HFF-Myc (cell line): ENCODE results near the gene DISC1.

Experiments used
- DNase-seq: peaks from one replicate; pipeline ENCODE4 v3.0.0-alpha.2; 2011; ENCODE audit warnings: low read depth; ENCODE audit errors: extremely low read depth
- H3K4me3 ChIP-seq: replicated peaks from 2 replicates; pipeline ENCODE4 v1.5.1; 2011; ENCODE audit warnings: low read depth, mild to moderate bottlenecking, control low read depth, low read length
- CTCF ChIP-seq: IDR thresholded peaks from 2 replicates; pipeline ENCODE4 v1.5.1; 2012; ENCODE audit warnings: mild to moderate bottlenecking, low read depth, low read length, control low read depth; ENCODE audit errors: missing control alignments

Gene DISC1

DNA sequence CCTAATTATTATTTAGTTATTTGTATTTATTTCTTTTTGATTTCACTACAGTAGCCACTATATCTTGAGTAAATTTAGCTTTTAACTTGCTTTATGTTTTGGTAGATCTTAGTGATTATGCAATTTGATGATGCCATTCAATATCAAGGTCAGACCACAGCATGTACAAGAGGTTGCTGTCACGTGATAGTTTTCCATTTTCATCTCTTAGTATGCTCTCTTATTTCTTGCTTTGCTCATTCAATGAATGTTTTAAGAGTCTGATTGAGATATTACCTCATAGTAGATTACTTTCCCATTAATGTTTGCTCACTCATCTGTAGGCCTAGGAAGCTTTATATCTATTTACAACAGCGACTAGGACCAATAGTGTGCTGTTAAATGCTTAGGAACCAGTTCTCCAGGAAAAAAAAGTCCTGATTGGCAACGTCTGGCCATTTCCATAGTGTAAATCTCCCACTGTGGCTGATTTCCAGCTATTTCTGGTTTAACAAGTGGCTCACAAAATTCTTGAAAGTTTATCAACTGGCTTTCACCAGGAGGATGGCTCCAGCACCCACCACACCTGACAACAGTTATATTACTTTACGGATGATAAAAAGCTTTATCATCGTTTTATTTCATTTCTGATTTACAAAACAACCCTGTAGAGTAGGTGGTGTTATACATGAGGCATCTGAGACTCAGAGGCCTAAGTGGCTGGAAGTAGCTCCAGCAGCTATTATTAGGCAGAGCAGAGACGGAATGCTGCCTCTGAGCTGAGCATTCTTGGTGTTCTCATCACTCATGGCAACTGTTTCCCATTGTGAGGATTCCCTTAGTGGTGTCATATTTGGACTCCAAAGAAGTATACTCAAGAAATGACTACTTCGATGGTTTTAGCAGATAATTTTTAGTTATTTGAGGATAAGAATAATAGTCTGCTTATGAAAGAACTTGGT is 235.2 kb downstream of the DISC1 start:
- no peak overlapping the region for H3K4me3 ChIP-seq
- no peak for DNase-seq
- TF ChIP-seq CTCF: no peak

- DNase-seq: no peak
- TF ChIP-seq CTCF: no peak
- H3K4me3 ChIP-seq: no peak overlapping the region
These were observed 236.0 kb downstream of the DISC1 start for GRCh38 chr1:231862611-231863010.

- H3K4me3 ChIP-seq: no peak overlapping the region
- DNase-seq: no peak
- TF ChIP-seq CTCF: no peak
These were observed 238.7 kb downstream of the DISC1 start for GRCh38 chr1:231865331-231865730.

DNA sequence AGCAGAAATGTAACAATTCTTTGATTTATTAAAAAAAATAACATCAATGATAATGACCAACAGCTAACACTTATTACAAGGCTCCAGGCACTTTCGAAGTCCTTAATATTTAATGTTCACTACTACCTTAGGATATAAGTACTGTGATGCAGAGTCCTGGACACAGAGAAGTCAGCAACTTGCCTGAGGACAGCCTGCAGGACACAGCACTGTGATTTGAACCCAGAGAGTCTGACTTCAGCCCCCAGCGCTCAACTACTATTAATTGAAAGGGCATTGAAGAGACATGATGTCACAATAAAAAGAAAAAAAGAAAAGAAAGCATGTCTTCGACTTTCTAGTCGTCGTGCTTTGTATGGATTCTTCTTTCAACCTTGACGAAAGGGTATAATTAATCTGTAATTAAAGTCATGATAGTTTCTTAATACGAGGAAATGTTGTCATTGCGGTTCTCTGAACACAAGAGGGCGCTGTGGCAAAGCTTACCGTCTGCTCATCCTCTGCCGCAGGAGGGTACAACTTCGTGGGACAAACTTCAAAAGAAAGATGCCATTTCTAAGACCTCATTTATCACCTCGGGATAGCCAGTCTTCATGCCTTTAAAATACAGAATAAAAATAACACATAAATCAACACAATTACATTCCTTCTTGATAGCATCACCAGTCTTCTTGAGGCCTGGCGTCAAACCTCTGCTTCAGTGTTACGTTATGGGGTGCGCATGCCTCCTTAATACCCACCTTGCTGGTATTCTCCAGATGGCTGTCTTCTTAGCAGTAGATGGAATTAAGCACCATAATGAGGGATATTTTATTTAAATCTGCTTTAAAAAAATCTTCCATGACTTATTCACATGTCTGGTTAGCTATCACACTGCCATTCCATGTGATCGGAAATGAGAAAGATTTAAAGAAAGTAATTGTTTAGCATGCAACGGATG is 240.1 kb downstream of the DISC1 start:
- peak; percentile 76 for TF ChIP-seq CTCF
- no peak overlapping the region for H3K4me3 ChIP-seq
- DNase-seq: peak; percentile 22

DNA sequence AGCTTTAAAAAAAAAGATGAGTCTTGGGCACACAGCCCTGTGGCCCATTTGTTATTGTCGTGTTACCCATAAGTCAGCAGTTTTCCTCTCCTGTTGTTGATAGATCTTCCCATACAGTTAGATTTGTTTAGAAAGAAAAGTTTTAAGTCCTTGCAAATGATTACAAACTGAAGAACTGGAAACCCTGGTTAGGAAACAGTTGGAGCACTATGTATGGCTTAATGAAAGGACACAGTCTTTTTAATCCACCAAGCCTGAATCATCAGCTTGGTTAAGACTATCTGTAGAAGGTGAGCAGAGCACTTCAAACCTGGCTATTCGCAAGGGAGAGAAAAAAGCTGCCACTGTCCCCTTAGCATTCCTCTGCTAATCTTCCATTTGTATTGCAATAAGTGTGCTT is 241.0 kb downstream of the DISC1 start:
- H3K4me3 ChIP-seq: no peak overlapping the region
- DNase-seq: no peak
- no peak for TF ChIP-seq CTCF

DNA sequence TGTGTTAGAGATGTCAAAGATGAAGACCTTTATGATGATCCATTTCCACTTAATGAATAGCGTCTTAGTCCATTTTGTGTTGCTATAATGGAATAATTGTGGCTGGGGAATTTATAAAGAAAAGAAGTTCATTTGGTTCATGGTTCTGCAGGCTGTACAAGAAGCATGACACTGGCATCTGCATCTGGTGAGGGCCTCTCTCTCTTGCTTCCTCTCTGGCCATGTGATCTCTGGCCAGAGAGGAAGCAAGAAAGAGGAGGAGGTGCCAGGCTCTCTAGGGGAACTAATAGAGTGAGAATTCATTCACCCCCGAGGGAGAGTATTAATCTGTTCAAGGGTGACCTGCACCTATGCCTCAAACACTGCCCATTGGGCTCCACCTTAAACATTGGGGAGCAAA is 242.8 kb downstream of the DISC1 start:
- DNase-seq: no peak
- no peak for TF ChIP-seq CTCF
- no peak overlapping the region for H3K4me3 ChIP-seq
